A549 (cell line): ENCODE measurements around the gene FBXL20.

Experiments
- BHLHE40 ChIP-seq: IDR thresholded peaks from 2 replicates; pipeline ENCODE4 v1.6.1; 2012; ENCODE audit warnings: low read depth, low read length, inconsistent platforms
- CEBPB ChIP-seq, 2 experiments: fragments of >200 bp in 1 of 2; sonication (Bioruptor Twin) in 1 of 2; formaldehyde crosslinking in 1 of 2; IDR thresholded peaks; 2 replicates each; pipeline ENCODE4 v1.6.1; 2012 to 2016
- CHD2 ChIP-seq: fragments of 150-350 bp; IDR thresholded peaks from 2 replicates; pipeline ENCODE4 v1.6.1; 2014; ENCODE audit warnings: low read length; ENCODE audit not compliant: partially characterized antibody
- CTCF ChIP-seq: fragments of >200 bp; sonication (Bioruptor Twin); formaldehyde crosslinking; IDR thresholded peaks from 3 replicates; pipeline ENCODE4 v1.5.1; 2016
- EP300 ChIP-seq, 2 experiments: fragments of >200 bp; sonication (Bioruptor Twin); formaldehyde crosslinking; IDR thresholded peaks; 2 replicates in 1 of 2; 3 replicates in 1 of 2; pipeline ENCODE4 v1.6.1; 2016 to 2017
- ESRRA ChIP-seq: fragments of 150-350 bp; IDR thresholded peaks from 2 replicates; pipeline ENCODE4 v1.6.1; 2014; ENCODE audit warnings: mild to moderate bottlenecking, low read length, borderline replicate concordance
- MAX ChIP-seq: IDR thresholded peaks from 2 replicates; pipeline ENCODE4 v1.6.1; 2012
- POLR2A ChIP-seq: IDR thresholded peaks from 2 replicates; pipeline ENCODE4 v1.6.1; 2012; ENCODE audit warnings: mild to moderate bottlenecking, low read length
- RCOR1 ChIP-seq: fragments of 150-350 bp; IDR thresholded peaks from 2 replicates; pipeline ENCODE4 v1.6.1; 2014; ENCODE audit warnings: antibody characterized with exemption, low read length, low read depth
- RFX5 ChIP-seq: fragments of 450-650 bp; IDR thresholded peaks from 2 replicates; pipeline ENCODE4 v1.7.1; 2014; ENCODE audit warnings: antibody characterized with exemption, mild to moderate bottlenecking, moderate library complexity

- no peak for TF ChIP-seq RFX5
- no peak for TF ChIP-seq CEBPB (IDR thresholded peaks at IDR 0.05)
- no peak for TF ChIP-seq CHD2
- TF ChIP-seq CTCF: no peak
- no peak for TF ChIP-seq RCOR1
- TF ChIP-seq POLR2A: no peak
- TF ChIP-seq EP300 (IDR thresholded peaks at IDR 0.05): no peak
- no peak for TF ChIP-seq ESRRA
- no peak for TF ChIP-seq MAX
- no peak for TF ChIP-seq BHLHE40
Observed at GRCh38 chr17:39406951-39407350, 5.5 kb upstream of the FBXL20 start.
